Globus pallidus (tissue), 1 donor: ENCODE measurements around the gene TAF4.
"Not testable (repeated sequence)": the region's sequence is repeated elsewhere in the genome, so short reads cannot be mapped to it uniquely, and the experiment has no call there.

ENCODE experiments used
- DNase-seq: peaks from one replicate; pipeline ENCODE4 v3.0.0-alpha.2; 2015; ENCODE audit warnings: low spot score

Gene TAF4

GRCh38 chr20:62080249-62080990, 14.7 kb upstream of the TAF4 start:
- no peak for DNase-seq

- no peak for DNase-seq
Observed at GRCh38 chr20:62079166-62079565, 13.5 kb upstream of the TAF4 start.

GRCh38 chr20:62073323-62073722, 7.6 kb upstream of the TAF4 start:
- DNase-seq: no peak

- DNase-seq: not testable (repeated sequence)
Observed at GRCh38 chr20:62071669-62072430, 6.2 kb upstream of the TAF4 start.

- DNase-seq: no peak
Observed at GRCh38 chr20:62069741-62070216, 4.1 kb upstream of the TAF4 start.

- DNase-seq: no peak
Observed at GRCh38 chr20:62068997-62069396, 3.3 kb upstream of the TAF4 start.

GRCh38 chr20:62067547-62068260, 2.0 kb upstream of the TAF4 start:
- DNase-seq: no peak

- peak; percentile 45 for DNase-seq
Observed at GRCh38 chr20:62066983-62067433, 1.3 kb upstream of the TAF4 start.

GRCh38 chr20:62066339-62066982, 780 bp upstream of the TAF4 start:
- DNase-seq: peak; percentile 41

- DNase-seq: no peak
Observed at GRCh38 chr20:62064770-62065673, 659 bp downstream of the TAF4 start.

- no peak for DNase-seq
Observed at GRCh38 chr20:62063981-62064769, 1.5 kb downstream of the TAF4 start.

GRCh38 chr20:62063315-62063980, 2.2 kb downstream of the TAF4 start:
- no peak for DNase-seq

GRCh38 chr20:62062661-62063314, 2.9 kb downstream of the TAF4 start:
- DNase-seq: no peak

GRCh38 chr20:62061851-62062423, 3.7 kb downstream of the TAF4 start:
- no peak for DNase-seq

GRCh38 chr20:62060631-62061541, 4.8 kb downstream of the TAF4 start:
- no peak for DNase-seq

- no peak for DNase-seq
Observed at GRCh38 chr20:62059920-62060630, 5.6 kb downstream of the TAF4 start.

- no peak for DNase-seq
Observed at GRCh38 chr20:62059401-62059800, 6.3 kb downstream of the TAF4 start.
